ENCODE results near the gene C1QBP. TPM values are rescaled to one million over a fixed set of nuclear protein-coding genes. Genes with fewer than 3 reads are reported as not detected.
"Not testable (repeated sequence)": the region's sequence is repeated elsewhere in the genome, so short reads cannot be mapped to it uniquely, and the experiment has no call there.

Gene C1QBP
- total RNA-seq, 4 donors from 2014 or later = 55.7 to 173 (median 117) TPM

- Histone ChIP-seq H3K4me1 (peaks cover 5% of the 10 kb centered on the region), H3K4me3 (no peak overlapping the region), H3K27ac (no peak overlapping the region), H3K27me3 (no peaks in the 10 kb centered on the region), H3K36me3 (peaks cover 54% of the 10 kb centered on the region), H3K9me3 (no peaks in the 10 kb centered on the region)
- TF ChIP-seq EP300 (IDR thresholded peaks at IDR 0.05) (no peak), POLR2A (IDR thresholded peaks at IDR 0.05) (no peak), CTCF (IDR thresholded peaks at IDR 0.05) (no peak)
- WGBS = 98% methylated on average over 6 of the region's 6 CpGs
- DNase-seq (ENCODE audit: low spot score in 2 of 2) = no peak
These were observed 4.8 kb upstream of the C1QBP start for GRCh38 chr17:5443728-5444127.

GRCh38 chr17:5439446-5439764 is 450 bp upstream of the C1QBP start:
- WGBS = 4% methylated on average over 1 of the region's 1 CpG
- no peaks in the 10 kb centered on the region for H3K9me3 ChIP-seq
- peak in 1 of 2 donors; percentile 6 for TF ChIP-seq CTCF (IDR thresholded peaks at IDR 0.05)
- no peak for TF ChIP-seq EP300 (IDR thresholded peaks at IDR 0.05)
- no peak for TF ChIP-seq POLR2A (IDR thresholded peaks at IDR 0.05)
- TF ChIP-seq POLR2AphosphoS5 (IDR thresholded peaks at IDR 0.05) = no peak
- peaks cover 26% of the 10 kb centered on the region for H3K4me1 ChIP-seq
- H3K36me3 ChIP-seq = peaks cover 35% of the 10 kb centered on the region
- no peak for DNase-seq (ENCODE audit: low spot score in 2 of 2)
- H3K27me3 ChIP-seq = no peaks in the 10 kb centered on the region
- H3K4me3 ChIP-seq = peak overlapping the region; percentile 72
- H3K27ac ChIP-seq = peak overlapping the region; percentile 73

GRCh38 chr17:5437721-5438317 is 1.1 kb downstream of the C1QBP start:
- 46% methylated on average over 5 of the region's 5 CpGs for WGBS
- no peak for TF ChIP-seq CTCF (IDR thresholded peaks at IDR 0.05)
- TF ChIP-seq POLR2A (IDR thresholded peaks at IDR 0.05) = no peak
- no peak for TF ChIP-seq EP300 (IDR thresholded peaks at IDR 0.05)
- TF ChIP-seq POLR2AphosphoS5 (IDR thresholded peaks at IDR 0.05) = no peak
- no peak for DNase-seq (ENCODE audit: low spot score in 2 of 2)
- Histone ChIP-seq H3K9me3 (no peaks in the 10 kb centered on the region), H3K4me3 (peak overlapping the region; percentile 72), H3K4me1 (peaks cover 26% of the 10 kb centered on the region), H3K27me3 (no peaks in the 10 kb centered on the region), H3K36me3 (peaks cover 37% of the 10 kb centered on the region), H3K27ac (no peak overlapping the region)

GRCh38 chr17:5435781-5436315 is 3.1 kb downstream of the C1QBP start:
- WGBS = 88% methylated on average over 12 of the region's 12 CpGs
- DNase-seq (ENCODE audit: low spot score in 2 of 2); H3K27ac ChIP-seq; H3K4me3 ChIP-seq; H3K9me3 ChIP-seq; H3K27me3 ChIP-seq: not testable (repeated sequence)
- H3K4me1 ChIP-seq = peaks cover 32% of the 10 kb centered on the region
- H3K36me3 ChIP-seq = peaks cover 56% of the 10 kb centered on the region

- Histone ChIP-seq H3K4me3 (no peak overlapping the region), H3K36me3 (peaks cover 65% of the 10 kb centered on the region), H3K4me1 (peaks cover 32% of the 10 kb centered on the region), H3K27ac (no peak overlapping the region), H3K27me3 (no peaks in the 10 kb centered on the region), H3K9me3 (no peaks in the 10 kb centered on the region)
- no peak for DNase-seq (ENCODE audit: low spot score in 2 of 2)
- WGBS = 89% methylated on average over 2 of the region's 2 CpGs
- no peak for TF ChIP-seq EP300 (IDR thresholded peaks at IDR 0.05)
- TF ChIP-seq POLR2A (IDR thresholded peaks at IDR 0.05) = no peak
- TF ChIP-seq CTCF (IDR thresholded peaks at IDR 0.05) = no peak
- no peak for TF ChIP-seq POLR2AphosphoS5 (IDR thresholded peaks at IDR 0.05)
These were observed 4.0 kb downstream of the C1QBP start for GRCh38 chr17:5434984-5435383.

All from suprapubic skin (tissue), 4 donors.